Measurements from ENCODE around the gene SLC22A23. TPM values are rescaled to one million over a fixed set of nuclear protein-coding genes. Genes with fewer than 3 reads are reported as not detected.

The SLC22A23 gene
- total and polyA plus RNA-seq, 5 donors = 2.3 to 6.4 (median 3.2) TPM

DNA sequence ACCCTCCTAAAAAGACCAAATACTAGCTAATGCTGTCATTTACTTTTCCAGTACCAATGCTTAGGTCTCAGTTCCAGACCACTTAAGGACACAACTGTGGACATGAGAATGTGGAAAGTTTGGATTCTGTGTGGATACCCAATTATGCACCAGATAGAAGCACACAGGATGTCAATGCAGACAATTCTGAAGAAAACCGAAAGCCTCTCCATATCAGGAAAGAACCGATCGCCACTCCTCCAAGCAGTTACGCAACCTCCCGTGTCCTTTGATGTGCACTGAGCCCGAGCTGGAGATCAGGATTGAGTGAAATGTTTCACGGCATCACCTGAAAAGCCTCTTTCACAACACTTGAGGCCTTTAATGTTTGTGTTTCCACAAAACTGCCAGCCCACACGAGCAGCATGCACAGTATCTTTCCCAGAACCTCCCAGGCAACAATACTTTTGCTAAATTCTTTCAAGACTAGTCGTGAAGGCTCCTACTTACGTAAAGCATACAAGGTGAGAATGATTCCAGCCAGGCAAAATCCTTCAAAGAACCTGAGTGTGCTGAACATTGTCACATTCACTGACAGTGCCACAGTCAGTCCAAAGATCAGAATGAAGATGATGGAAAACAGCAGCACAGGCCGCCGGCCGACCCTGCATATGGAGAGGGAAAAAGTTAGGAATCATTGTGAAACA is 47.0 kb downstream of the SLC22A23 start:
- no peak for DNase-seq
- intact Hi-C loops (cut with DNase I) = loop anchor here in 1 of 4 donors (10.0 kb wide), 1 partner anchor 325 kb away; no protein-coding TSS in a partner anchor
- no peak overlapping the region for H3K4me3 ChIP-seq (ENCODE audit: low read length)
- H3K4me1 ChIP-seq (ENCODE audit: control insufficient read depth, insufficient read depth, low read length) = no peaks in the 10 kb centered on the region
- H3K27me3 ChIP-seq (ENCODE audit: control insufficient read depth, insufficient read depth) = no peaks in the 10 kb centered on the region
- WGBS = 88% methylated on average over 13 of the region's 13 CpGs
- H3K9me3 ChIP-seq (ENCODE audit: control insufficient read depth, low read length) = no peaks in the 10 kb centered on the region
- no peak overlapping the region for H3K27ac ChIP-seq (ENCODE audit: low read length)
- no peak for ATAC-seq

DNA sequence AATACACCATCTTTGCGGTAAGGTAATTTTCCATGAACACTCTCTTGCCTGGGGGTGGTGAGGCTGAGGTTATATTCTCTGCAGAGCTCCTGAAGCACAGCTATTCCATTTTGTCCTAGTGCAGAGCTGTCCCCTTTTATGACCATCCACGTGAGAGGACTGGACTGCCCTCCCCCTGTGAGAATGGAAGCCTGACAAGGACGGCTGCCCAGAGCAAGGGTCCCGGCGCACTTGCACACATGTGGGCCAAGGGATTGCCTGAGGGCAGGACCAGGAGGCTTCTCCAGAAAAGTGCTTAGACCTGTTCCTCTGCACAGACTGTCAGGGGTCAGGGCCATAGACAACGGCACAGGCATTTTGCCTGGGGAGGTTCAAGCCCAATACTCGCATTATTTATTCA is 48.2 kb downstream of the SLC22A23 start:
- WGBS = 95% methylated on average over 7 of the region's 7 CpGs
- intact Hi-C loops (cut with DNase I) = no loop called here
- H3K4me3 ChIP-seq (ENCODE audit: low read length) = no peak overlapping the region
- DNase-seq (no peak), ATAC-seq (no peak)
- H3K27me3 ChIP-seq (ENCODE audit: control insufficient read depth, insufficient read depth) = no peaks in the 10 kb centered on the region
- no peaks in the 10 kb centered on the region for H3K9me3 ChIP-seq (ENCODE audit: control insufficient read depth, low read length)
- no peak overlapping the region for H3K27ac ChIP-seq (ENCODE audit: low read length)
- H3K4me1 ChIP-seq (ENCODE audit: control insufficient read depth, insufficient read depth, low read length) = no peaks in the 10 kb centered on the region

DNA sequence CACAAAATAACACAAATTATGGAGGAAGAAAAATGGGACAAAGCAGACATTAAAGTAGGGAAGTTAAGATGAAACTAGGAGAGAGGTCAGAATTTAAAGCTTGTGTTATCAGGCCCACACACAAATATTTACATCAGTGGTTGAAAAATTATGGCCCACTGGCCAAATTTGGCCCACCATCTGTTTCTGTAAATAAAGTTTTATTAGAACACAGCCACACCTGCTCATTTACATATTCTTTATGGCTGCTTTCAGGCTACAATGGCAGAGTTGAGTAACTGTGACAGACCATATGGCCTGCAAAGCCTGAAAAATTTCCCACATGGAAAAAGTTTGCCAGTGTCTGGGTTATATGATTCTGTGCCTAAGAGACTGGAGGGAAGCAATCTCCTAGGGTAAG is 49.0 kb downstream of the SLC22A23 start:
- intact Hi-C loops (cut with DNase I) = no loop called here
- Histone ChIP-seq H3K4me1 (ENCODE audit: control insufficient read depth, insufficient read depth, low read length) (no peaks in the 10 kb centered on the region), H3K27ac (ENCODE audit: low read length) (no peak overlapping the region), H3K9me3 (ENCODE audit: control insufficient read depth, low read length) (no peaks in the 10 kb centered on the region), H3K4me3 (ENCODE audit: low read length) (no peak overlapping the region), H3K27me3 (ENCODE audit: control insufficient read depth, insufficient read depth) (no peaks in the 10 kb centered on the region)
- no peak for DNase-seq
- no peak for ATAC-seq

DNA sequence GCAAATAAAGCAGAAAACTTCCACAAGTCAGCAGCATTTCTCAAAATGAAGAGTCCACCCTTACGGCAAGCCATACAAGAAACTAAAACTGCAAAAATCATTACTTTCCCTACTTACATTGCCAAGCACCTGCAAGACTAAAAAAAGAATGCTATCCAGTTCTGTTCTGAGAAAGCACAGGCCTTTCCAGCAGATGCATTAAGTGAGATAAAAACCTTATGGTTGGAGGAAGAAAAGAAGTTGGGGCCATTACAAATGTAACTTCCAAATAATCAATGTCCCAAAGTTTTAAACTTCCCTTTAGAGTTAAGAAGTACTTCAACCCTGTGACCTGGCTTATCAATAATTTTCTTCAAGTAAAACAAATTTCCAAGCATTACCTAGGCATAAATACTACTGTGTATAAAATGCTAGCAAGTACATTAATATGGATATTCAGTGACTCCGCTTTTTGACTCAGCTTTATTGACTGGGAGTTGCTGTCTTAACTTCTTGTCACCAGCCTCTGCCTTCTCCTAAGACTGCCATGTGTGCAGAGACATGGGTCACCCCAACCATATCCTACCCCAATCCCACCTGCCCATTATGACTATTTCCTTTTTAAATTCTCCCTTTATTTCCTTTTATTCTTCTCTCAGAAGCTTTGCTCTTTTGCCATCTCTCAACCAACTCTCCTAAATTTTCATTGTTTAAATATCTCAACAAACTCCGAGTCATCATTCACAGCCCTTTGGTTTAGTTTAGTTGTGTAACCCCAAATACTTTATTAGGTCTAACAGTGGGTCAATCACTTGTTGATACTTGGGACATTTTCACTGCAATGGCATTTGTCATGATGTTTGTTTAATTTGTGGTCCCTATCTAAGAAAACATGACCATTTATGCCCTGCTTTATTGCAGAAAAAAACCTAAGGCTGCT is 49.7 kb downstream of the SLC22A23 start:
- intact Hi-C loops (cut with DNase I) = no loop called here

DNA sequence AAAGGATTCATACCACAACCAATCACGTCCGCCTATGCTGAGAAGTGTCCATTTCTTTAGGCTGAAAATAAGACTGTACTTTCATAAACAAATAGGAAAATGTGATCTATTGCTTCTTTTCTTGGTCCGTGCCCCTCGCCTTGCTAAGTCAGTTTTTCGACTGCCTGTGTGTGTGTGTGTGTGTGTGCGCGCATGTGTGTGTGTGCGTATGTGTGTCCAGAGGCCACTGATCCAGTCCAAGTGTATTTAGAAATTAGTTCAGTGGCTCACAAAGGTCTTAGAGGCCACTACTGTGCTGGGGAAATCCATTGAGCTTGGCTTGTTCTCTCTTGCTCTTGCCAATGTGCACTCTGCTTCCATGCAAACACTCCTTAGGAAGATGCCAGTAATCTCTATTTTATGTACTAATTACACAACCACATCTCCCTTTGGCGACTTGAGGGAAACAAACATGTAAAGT is 50.5 kb downstream of the SLC22A23 start:
- H3K27ac ChIP-seq (ENCODE audit: low read length) = no peak overlapping the region
- H3K4me3 ChIP-seq (ENCODE audit: low read length) = no peak overlapping the region
- H3K27me3 ChIP-seq (ENCODE audit: control insufficient read depth, insufficient read depth) = no peaks in the 10 kb centered on the region
- intact Hi-C loops (cut with DNase I) = no loop called here
- WGBS = 69% methylated on average over 9 of the region's 9 CpGs
- H3K9me3 ChIP-seq (ENCODE audit: control insufficient read depth, low read length) = no peaks in the 10 kb centered on the region
- DNase-seq = no peak
- peak in 1 of 2 donors; percentile 68 for ATAC-seq
- no peaks in the 10 kb centered on the region for H3K4me1 ChIP-seq (ENCODE audit: control insufficient read depth, insufficient read depth, low read length)

More for the DNA sequence above, 49.7 kb downstream of the SLC22A23 start:
- Histone ChIP-seq H3K4me3 (ENCODE audit: low read length) (no peak overlapping the region), H3K27ac (ENCODE audit: low read length) (no peak overlapping the region), H3K27me3 (ENCODE audit: control insufficient read depth, insufficient read depth) (no peaks in the 10 kb centered on the region), H3K9me3 (ENCODE audit: control insufficient read depth, low read length) (no peaks in the 10 kb centered on the region), H3K4me1 (ENCODE audit: control insufficient read depth, insufficient read depth, low read length) (no peaks in the 10 kb centered on the region)
- DNase-seq (no peak), ATAC-seq (no peak)
- 88% methylated on average over 3 of the region's 3 CpGs for WGBS

DNA sequence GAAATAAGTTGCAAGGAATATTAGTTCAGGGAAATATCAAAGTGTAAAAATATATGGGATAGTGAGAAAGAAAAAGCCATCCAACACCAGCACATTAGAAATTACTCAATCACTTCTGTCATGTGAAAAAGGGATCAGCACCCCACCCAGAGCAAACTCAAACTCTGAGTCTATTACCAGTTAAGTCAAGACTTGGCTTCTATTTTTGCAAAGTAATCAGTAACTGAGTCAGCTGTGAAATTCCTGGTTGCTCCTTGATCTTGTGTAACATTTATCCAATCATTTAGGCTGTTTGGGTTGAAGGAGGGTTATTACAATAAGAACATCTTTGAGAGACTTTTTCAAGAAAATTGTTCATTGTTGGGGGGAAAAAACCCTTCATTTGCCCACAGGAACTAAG is 51.2 kb downstream of the SLC22A23 start:
- H3K27me3 ChIP-seq (ENCODE audit: control insufficient read depth, insufficient read depth) = no peaks in the 10 kb centered on the region
- no peaks in the 10 kb centered on the region for H3K4me1 ChIP-seq (ENCODE audit: control insufficient read depth, insufficient read depth, low read length)
- no peaks in the 10 kb centered on the region for H3K9me3 ChIP-seq (ENCODE audit: control insufficient read depth, low read length)
- DNase-seq (no peak), ATAC-seq (peak; percentile 74 to 78)
- no peak overlapping the region for H3K4me3 ChIP-seq (ENCODE audit: low read length)
- intact Hi-C loops (cut with DNase I) = no loop called here
- no peak overlapping the region for H3K27ac ChIP-seq (ENCODE audit: low read length)

DNA sequence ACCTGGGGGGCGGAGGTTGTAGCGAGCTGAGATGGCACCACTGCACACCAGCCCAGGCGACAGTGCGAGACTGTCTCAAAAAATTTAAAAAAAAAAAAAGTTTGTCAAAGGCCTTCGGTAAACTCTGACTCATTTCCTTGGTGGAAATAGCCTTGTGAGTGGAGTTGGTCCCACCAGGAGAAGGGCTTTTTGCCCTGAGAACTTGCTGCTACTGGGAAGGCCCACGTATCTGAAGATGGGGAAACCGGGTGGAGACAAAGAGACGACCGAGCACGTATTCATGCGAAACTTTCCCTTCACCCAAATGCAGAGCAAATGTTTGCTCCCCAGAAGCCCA is 51.7 kb downstream of the SLC22A23 start:
- no peak overlapping the region for H3K27ac ChIP-seq (ENCODE audit: low read length)
- intact Hi-C loops (cut with DNase I) = no loop called here
- WGBS = 92% methylated on average over 11 of the region's 11 CpGs
- H3K4me1 ChIP-seq (ENCODE audit: control insufficient read depth, insufficient read depth, low read length) = no peaks in the 10 kb centered on the region
- DNase-seq = no peak
- H3K9me3 ChIP-seq (ENCODE audit: control insufficient read depth, low read length) = no peaks in the 10 kb centered on the region
- H3K27me3 ChIP-seq (ENCODE audit: control insufficient read depth, insufficient read depth) = no peaks in the 10 kb centered on the region
- no peak for ATAC-seq
- no peak overlapping the region for H3K4me3 ChIP-seq (ENCODE audit: low read length)

DNA sequence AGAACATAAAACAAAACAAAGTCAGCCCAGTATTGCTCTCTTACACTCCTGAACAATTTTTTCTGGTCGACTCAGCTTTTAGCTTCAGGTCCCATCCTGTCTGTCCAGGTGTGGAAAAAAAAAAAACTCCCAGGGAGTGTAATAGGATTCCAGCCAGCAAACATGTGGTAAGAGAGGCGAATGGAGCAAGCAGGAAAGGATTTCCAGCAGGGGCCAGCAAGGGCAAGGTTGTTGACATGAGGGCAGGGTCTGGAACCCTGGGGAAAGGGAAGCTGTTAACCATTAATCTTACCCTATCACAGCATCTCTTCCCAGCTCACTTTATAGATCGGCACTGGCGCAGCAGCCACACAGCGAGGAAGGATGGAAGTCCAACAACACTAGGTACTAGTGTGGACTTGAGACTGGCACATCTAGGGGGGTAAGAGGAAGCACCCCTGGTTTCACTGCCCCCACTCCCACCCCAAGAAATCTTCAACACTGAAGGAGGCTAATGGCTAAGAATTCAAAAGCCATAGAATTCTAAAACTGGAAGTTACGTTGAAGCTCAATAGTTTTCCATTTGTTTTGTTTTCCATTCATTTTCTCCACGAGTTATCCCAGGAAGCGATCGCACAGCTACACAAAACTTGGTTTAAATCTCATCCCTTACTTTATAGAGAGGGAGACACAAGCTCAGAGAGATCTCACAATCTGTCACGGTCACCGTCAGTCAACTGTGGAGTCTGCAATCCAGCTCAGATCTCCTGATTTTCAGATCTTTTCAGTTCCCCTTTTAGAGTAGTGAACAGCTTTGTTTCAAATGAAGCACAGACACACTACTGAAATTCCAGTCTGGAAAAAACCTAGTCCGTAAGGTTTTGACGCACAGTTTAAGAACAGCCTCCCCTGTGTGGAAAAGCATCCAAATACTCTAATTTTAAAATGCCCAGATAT is 53.3 kb downstream of the SLC22A23 start:
- Histone ChIP-seq H3K4me1 (ENCODE audit: control insufficient read depth, insufficient read depth, low read length) (no peaks in the 10 kb centered on the region), H3K27ac (ENCODE audit: low read length) (no peak overlapping the region), H3K27me3 (ENCODE audit: control insufficient read depth, insufficient read depth) (no peaks in the 10 kb centered on the region), H3K4me3 (ENCODE audit: low read length) (no peak overlapping the region), H3K9me3 (ENCODE audit: control insufficient read depth, low read length) (no peaks in the 10 kb centered on the region)
- intact Hi-C loops (cut with DNase I) = no loop called here
- DNase-seq = no peak
- WGBS = 74% methylated on average over 13 of the region's 13 CpGs
- ATAC-seq = no peak

DNA sequence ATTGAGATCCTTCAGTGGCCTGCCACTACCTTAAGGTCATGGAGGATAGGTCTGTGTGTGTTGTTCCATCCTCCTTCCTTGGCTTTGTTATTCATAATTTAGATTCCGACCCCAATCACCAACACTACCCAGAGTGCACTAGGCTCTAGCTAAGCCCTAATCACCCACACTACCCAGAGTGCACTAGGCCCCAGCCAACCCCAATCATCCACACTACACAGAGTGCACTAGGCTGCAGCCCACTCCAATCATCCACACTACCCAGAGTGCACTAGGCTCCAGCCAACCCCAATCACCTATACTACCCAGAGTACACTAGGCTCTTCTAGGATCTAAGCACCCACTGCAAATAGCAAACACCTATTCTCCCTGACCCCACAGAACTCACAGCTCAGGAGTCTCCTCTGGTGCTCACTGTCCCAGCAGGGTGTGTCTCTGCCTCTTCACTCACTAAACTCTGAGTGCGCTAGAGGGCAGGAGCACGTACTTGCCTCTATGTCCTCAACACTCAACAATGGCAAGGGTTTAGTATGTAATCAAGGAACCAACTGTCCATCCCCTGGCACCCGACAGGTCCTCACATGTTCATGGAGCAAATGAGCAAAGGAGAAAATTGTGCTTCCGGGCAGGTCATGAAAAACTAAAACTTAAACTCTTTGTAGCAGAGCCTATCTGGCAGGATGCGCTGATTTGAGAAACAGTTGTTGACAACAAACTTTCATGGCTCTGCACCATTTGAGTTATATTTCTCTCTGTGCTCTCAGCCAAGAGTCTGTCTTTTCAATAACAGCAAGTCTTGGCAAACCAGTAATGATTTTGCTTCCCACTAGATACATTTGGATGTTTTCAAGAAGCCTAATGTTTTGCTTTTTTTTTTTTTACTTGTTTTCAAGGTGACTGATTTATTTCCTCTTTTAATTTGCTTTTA is 54.3 kb downstream of the SLC22A23 start:
- intact Hi-C loops (cut with DNase I) = no loop called here
- H3K4me1 ChIP-seq (ENCODE audit: control insufficient read depth, insufficient read depth, low read length) = no peaks in the 10 kb centered on the region
- DNase-seq (no peak), ATAC-seq (no peak)
- 78% methylated on average over 6 of the region's 6 CpGs for WGBS
- H3K9me3 ChIP-seq (ENCODE audit: control insufficient read depth, low read length) = no peaks in the 10 kb centered on the region
- H3K27ac ChIP-seq (ENCODE audit: low read length) = no peak overlapping the region
- H3K27me3 ChIP-seq (ENCODE audit: control insufficient read depth, insufficient read depth) = no peaks in the 10 kb centered on the region
- no peak overlapping the region for H3K4me3 ChIP-seq (ENCODE audit: low read length)

DNA sequence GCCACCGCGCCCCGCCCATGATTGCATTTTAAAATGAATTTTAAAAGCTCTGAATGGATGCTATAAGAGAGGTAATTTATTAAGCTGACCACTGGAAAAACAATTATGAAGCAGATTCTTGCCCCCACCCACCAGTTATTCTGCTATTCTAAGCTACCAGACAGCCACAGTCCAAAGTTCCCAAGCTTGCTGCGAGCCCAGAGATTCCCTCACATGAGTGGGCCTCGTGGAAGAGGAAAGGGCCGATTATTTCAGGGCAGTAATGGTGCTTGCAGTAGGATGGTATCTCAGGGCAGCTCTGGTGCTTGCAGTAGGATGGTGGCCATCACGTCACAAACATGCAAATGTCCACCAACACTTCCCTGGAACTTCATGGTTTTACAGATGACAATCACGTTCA is 56.7 kb downstream of the SLC22A23 start:
- H3K4me1 ChIP-seq (ENCODE audit: control insufficient read depth, insufficient read depth, low read length) = no peaks in the 10 kb centered on the region
- no peak for ATAC-seq
- H3K27ac ChIP-seq (ENCODE audit: low read length) = no peak overlapping the region
- intact Hi-C loops (cut with DNase I) = no loop called here
- DNase-seq = no peak
- WGBS = 94% methylated on average over 8 of the region's 8 CpGs
- no peaks in the 10 kb centered on the region for H3K27me3 ChIP-seq (ENCODE audit: control insufficient read depth, insufficient read depth)
- H3K9me3 ChIP-seq (ENCODE audit: control insufficient read depth, low read length) = no peaks in the 10 kb centered on the region
- no peak overlapping the region for H3K4me3 ChIP-seq (ENCODE audit: low read length)

All from right cardiac atrium (tissue), 5 donors.